Measurements from ENCODE around the gene SCD5. TPM values are rescaled to one million over a fixed set of nuclear protein-coding genes. Genes with fewer than 3 reads are reported as not detected.

The SCD5 gene
- total RNA-seq, 1 donor from 2014 or later, result 14.6 TPM

DNA sequence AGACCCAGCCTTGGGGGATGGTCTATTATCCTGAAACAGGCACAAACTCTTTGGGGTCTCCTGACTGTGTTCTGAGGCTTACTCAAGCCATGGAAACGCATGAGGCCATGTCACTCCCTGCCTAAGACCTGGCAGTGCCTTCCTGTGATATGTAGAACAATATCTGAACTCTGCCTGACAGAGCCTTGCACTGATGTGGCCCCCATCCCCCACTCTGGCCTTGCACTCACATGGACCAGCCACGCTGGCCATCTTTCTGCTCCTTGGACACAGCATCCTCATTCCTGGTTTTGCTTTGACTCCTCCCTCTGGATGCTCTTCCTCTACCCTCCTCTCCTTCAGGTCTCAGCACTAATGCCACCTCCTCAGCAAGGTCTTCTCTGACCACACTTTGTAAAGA is 100.2 kb downstream of the SCD5 start:
- no peak overlapping the region for H3K4me3 Mint-ChIP-seq (ENCODE audit: low read depth)
- H3K27me3 Mint-ChIP-seq, result no peaks in the 10 kb centered on the region
- TF ChIP-seq, protein P1, sequence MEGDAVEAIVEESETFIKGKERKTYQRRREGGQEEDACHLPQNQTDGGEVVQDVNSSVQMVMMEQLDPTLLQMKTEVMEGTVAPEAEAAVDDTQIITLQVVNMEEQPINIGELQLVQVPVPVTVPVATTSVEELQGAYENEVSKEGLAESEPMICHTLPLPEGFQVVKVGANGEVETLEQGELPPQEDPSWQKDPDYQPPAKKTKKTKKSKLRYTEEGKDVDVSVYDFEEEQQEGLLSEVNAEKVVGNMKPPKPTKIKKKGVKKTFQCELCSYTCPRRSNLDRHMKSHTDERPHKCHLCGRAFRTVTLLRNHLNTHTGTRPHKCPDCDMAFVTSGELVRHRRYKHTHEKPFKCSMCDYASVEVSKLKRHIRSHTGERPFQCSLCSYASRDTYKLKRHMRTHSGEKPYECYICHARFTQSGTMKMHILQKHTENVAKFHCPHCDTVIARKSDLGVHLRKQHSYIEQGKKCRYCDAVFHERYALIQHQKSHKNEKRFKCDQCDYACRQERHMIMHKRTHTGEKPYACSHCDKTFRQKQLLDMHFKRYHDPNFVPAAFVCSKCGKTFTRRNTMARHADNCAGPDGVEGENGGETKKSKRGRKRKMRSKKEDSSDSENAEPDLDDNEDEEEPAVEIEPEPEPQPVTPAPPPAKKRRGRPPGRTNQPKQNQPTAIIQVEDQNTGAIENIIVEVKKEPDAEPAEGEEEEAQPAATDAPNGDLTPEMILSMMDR (IDR thresholded peaks at IDR 0.05; ENCODE audit: unreplicated experiment), result no peak
- H3K4me1 Mint-ChIP-seq (ENCODE audit: low read depth), result peaks cover 29% of the 10 kb centered on the region
- no peak overlapping the region for H3K27ac Mint-ChIP-seq
- H3K36me3 Mint-ChIP-seq (ENCODE audit: insufficient read depth), result peaks cover 2% of the 10 kb centered on the region
- no peak for DNase-seq (ENCODE audit: low spot score, unreplicated experiment)
- H3K9me3 Mint-ChIP-seq (ENCODE audit: low read depth), result no peaks in the 10 kb centered on the region

DNA sequence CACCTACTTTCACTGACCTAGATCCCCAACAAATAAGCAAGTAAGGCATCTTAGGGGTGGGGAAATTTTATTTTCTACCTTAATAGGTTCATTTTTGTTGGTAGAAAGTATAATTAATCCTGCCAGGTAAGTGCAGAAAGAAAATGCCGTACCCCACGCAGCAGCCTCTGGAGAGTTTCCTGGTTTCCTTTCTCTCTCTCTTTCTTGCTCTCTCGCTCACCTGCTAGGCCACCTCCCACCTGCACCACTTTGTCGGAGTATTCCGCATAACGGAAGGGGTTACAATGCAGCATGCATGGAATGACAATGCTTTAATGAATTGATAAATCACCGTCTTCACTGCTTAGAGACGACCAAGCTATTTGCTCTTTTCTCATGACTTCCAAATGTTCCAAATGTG is 101.0 kb downstream of the SCD5 start:
- no peak for DNase-seq (ENCODE audit: low spot score, unreplicated experiment)
- Mint-ChIP-seq H3K27ac (no peak overlapping the region), H3K27me3 (no peaks in the 10 kb centered on the region), H3K9me3 (ENCODE audit: low read depth) (no peaks in the 10 kb centered on the region), H3K4me1 (ENCODE audit: low read depth) (peaks cover 29% of the 10 kb centered on the region), H3K36me3 (ENCODE audit: insufficient read depth) (peaks cover 3% of the 10 kb centered on the region), H3K4me3 (ENCODE audit: low read depth) (no peak overlapping the region)
- TF ChIP-seq, protein P1 (IDR thresholded peaks at IDR 0.05; ENCODE audit: unreplicated experiment), result no peak

DNA sequence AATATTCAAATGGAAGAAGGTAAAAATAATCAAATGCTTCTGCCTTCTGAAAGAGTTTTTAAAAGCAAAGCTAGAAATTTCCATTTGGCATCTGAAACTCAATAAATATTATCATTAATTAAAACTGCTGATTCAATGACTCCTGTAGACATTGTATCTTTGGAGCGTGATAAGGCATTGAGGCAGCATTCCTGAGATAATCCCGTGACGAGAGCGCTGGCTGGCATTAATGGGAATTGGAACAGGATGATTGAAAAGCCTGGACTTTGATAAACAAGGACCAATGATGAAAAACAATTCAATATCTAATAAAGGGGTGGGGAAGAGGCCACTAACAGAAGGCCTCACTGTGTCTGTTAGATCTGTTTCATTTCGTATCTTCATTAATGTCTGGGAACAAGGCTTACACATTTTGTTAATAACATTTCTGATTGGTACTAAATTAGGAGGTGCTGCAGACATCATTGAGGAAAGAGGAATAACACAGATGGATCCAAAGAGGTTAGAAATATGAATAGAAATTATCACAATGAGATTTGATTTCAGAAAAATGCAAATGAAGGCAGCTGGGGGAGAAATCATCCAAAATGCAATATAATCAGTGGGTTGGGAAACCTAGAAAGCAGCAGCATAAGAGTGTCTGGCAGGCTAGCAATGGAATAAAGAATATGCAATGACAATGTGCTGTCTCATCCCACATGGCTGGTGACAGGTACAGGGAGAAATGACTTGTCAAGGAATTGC is 102.3 kb downstream of the SCD5 start:
- peaks cover 3% of the 10 kb centered on the region for H3K36me3 Mint-ChIP-seq (ENCODE audit: insufficient read depth)
- no peak for DNase-seq (ENCODE audit: low spot score, unreplicated experiment)
- TF ChIP-seq, protein P1 (IDR thresholded peaks at IDR 0.05; ENCODE audit: unreplicated experiment), result no peak
- no peak overlapping the region for H3K4me3 Mint-ChIP-seq (ENCODE audit: low read depth)
- H3K27me3 Mint-ChIP-seq, result no peaks in the 10 kb centered on the region
- H3K4me1 Mint-ChIP-seq (ENCODE audit: low read depth), result peaks cover 29% of the 10 kb centered on the region
- H3K27ac Mint-ChIP-seq, result peak overlapping the region; percentile 35
- H3K9me3 Mint-ChIP-seq (ENCODE audit: low read depth), result no peaks in the 10 kb centered on the region

DNA sequence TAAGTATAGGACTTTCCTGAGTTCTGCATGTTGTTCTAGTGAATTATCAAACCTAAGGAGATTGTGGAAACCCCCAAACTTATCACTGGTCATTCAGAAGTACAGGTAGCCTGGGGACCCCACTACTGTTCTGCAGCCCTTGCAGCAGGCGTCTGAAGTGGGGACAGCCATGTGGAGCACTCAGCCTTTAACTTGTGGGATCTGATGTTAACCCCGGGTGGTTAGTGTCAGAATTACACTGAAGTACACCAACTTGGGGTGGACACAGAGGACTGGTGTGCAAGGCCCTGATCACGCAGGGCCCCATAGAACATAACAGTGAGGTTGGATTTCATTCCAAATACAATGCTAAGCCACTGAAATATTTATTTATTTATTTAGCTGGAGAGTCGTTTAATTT is 103.7 kb downstream of the SCD5 start:
- Mint-ChIP-seq H3K4me3 (ENCODE audit: low read depth) (no peak overlapping the region), H3K36me3 (ENCODE audit: insufficient read depth) (peaks cover 3% of the 10 kb centered on the region), H3K27me3 (no peaks in the 10 kb centered on the region), H3K27ac (no peak overlapping the region), H3K4me1 (ENCODE audit: low read depth) (peaks cover 34% of the 10 kb centered on the region), H3K9me3 (ENCODE audit: low read depth) (no peaks in the 10 kb centered on the region)
- DNase-seq (ENCODE audit: low spot score, unreplicated experiment), result no peak
- TF ChIP-seq, protein P1 (IDR thresholded peaks at IDR 0.05; ENCODE audit: unreplicated experiment), result peak; percentile 23

DNA sequence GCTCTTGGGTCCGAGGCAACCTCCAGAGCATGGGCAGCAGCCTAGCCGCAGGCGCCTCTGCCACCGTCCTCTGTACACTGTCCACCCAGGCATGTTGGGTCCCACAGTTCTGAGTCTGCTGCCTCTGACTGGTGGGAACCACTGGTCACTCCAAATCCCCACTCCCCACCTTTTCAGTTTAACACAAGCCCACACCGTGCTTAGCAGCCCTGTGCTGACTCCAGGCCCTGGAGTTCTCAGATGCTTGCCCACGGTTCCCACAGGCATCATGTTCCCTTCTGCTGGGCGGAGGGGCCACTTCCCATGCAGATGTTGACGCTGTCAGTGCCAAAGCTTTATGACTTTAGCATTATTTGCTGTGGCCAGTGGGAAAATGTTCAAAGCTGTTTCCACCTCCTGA is 104.5 kb downstream of the SCD5 start:
- DNase-seq (ENCODE audit: low spot score, unreplicated experiment), result no peak
- Mint-ChIP-seq H3K9me3 (ENCODE audit: low read depth) (no peaks in the 10 kb centered on the region), H3K4me3 (ENCODE audit: low read depth) (no peak overlapping the region), H3K4me1 (ENCODE audit: low read depth) (peaks cover 34% of the 10 kb centered on the region), H3K27ac (no peak overlapping the region), H3K27me3 (no peaks in the 10 kb centered on the region), H3K36me3 (ENCODE audit: insufficient read depth) (peaks cover 3% of the 10 kb centered on the region)
- TF ChIP-seq, protein P1 (IDR thresholded peaks at IDR 0.05; ENCODE audit: unreplicated experiment), result no peak
